ENCODE data around the gene SYAP1.
"Not testable (repeated sequence)": the region's sequence is repeated elsewhere in the genome, so short reads cannot be mapped to it uniquely, and the experiment has no call there.

- TF ChIP-seq, protein P1, sequence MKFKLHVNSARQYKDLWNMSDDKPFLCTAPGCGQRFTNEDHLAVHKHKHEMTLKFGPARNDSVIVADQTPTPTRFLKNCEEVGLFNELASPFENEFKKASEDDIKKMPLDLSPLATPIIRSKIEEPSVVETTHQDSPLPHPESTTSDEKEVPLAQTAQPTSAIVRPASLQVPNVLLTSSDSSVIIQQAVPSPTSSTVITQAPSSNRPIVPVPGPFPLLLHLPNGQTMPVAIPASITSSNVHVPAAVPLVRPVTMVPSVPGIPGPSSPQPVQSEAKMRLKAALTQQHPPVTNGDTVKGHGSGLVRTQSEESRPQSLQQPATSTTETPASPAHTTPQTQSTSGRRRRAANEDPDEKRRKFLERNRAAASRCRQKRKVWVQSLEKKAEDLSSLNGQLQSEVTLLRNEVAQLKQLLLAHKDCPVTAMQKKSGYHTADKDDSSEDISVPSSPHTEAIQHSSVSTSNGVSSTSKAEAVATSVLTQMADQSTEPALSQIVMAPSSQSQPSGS (CRISPR knock-in tag; IDR thresholded peaks at IDR 0.05; ENCODE audit: borderline replicate concordance, low read depth), result not testable (repeated sequence)
- TF ChIP-seq, protein P2, sequence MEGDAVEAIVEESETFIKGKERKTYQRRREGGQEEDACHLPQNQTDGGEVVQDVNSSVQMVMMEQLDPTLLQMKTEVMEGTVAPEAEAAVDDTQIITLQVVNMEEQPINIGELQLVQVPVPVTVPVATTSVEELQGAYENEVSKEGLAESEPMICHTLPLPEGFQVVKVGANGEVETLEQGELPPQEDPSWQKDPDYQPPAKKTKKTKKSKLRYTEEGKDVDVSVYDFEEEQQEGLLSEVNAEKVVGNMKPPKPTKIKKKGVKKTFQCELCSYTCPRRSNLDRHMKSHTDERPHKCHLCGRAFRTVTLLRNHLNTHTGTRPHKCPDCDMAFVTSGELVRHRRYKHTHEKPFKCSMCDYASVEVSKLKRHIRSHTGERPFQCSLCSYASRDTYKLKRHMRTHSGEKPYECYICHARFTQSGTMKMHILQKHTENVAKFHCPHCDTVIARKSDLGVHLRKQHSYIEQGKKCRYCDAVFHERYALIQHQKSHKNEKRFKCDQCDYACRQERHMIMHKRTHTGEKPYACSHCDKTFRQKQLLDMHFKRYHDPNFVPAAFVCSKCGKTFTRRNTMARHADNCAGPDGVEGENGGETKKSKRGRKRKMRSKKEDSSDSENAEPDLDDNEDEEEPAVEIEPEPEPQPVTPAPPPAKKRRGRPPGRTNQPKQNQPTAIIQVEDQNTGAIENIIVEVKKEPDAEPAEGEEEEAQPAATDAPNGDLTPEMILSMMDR (IDR thresholded peaks at IDR 0.05), result not testable (repeated sequence)
- TF ChIP-seq ELF4 (CRISPR knock-in tag; IDR thresholded peaks at IDR 0.05; ENCODE audit: low read depth); FOXK1 (CRISPR knock-in tag; IDR thresholded peaks at IDR 0.05); PRDM15 (CRISPR knock-in tag; IDR thresholded peaks at IDR 0.05); NFE2L1 (CRISPR knock-in tag; IDR thresholded peaks at IDR 0.05); ATF1 (CRISPR knock-in tag; IDR thresholded peaks at IDR 0.05); TEAD4 (CRISPR knock-in tag; IDR thresholded peaks at IDR 0.05): not testable (repeated sequence)
- TF ChIP-seq, protein P3, sequence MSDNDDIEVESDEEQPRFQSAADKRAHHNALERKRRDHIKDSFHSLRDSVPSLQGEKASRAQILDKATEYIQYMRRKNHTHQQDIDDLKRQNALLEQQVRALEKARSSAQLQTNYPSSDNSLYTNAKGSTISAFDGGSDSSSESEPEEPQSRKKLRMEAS (CRISPR knock-in tag; IDR thresholded peaks at IDR 0.05), result not testable (repeated sequence)
- TF ChIP-seq, protein P4, sequence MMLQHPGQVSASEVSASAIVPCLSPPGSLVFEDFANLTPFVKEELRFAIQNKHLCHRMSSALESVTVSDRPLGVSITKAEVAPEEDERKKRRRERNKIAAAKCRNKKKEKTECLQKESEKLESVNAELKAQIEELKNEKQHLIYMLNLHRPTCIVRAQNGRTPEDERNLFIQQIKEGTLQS (CRISPR knock-in tag; conservative IDR thresholded peaks at IDR 0.05), result not testable (repeated sequence)
Measured at GRCh38 chrX:16784440-16784839, 65.0 kb downstream of the SYAP1 start.
